Hindlimb muscle (tissue), 1 donor: Measurements from ENCODE around the gene PPP3CB. TPM values are rescaled to one million over a fixed set of nuclear protein-coding genes. Genes with fewer than 3 reads are reported as not detected.
A peak's percentile ranks its signal among the peaks of the same experiment; 100 is the strongest.
"Not testable (repeated sequence)": the region's sequence is repeated elsewhere in the genome, so short reads cannot be mapped to it uniquely, and the experiment has no call there.

Experiments used
- DNase-seq: peaks from one replicate; pipeline ENCODE4 v3.0.0-alpha.2; 2013
- polyA plus RNA-seq: library from polyadenylated mRNA; unstranded; fragments of 120-200 nt; gene quantifications from one replicate; pipeline ENCODE4 v1.2.1, GENCODE V29; 2013; ENCODE audit not compliant: insufficient read length

The PPP3CB gene
- polyA plus RNA-seq, 1 donor, result 184 TPM

DNA sequence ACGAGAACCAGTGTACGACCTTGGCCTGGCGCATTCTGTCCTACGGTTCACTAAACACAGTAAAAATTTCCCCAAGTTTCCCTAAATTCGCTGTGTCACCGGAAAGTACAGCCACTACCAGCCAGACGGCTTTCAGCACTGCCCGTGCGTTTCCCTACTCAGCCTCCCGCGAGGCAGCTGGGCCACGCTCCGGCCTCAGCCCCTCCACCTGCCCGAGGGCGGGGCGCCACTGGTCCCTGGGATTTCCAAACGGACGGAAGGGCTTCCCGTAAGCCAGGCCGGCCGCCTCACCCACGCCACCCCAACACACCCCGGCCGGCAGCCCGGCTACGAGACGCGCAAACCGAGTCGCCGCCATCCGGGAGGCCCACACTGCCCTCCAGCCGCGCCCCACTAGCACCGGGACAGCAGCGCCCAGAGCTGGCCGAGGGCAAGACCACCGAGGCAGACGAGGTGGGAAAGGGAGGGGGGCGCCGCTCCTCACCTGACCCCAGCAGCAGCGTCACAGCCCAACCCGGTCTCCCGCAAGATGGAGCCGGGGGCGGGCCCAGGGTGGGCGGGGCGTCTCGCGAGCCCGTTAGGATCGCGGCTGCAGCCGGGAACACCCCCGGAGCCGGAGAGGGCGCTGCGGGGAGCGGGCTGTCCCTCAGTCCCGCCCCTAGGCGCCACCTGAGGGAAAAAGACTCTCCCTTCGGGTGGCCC is 82.1 kb downstream of the PPP3CB start, which contains the start of gene ANXA7:
Gene ANXA7, minus strand, starts transcription at position 531 of the 702 bp plus-strand sequence. CDS start 13,202 bp downstream, outside the sequence.
- DNase-seq, result peak; percentile 92

DNA sequence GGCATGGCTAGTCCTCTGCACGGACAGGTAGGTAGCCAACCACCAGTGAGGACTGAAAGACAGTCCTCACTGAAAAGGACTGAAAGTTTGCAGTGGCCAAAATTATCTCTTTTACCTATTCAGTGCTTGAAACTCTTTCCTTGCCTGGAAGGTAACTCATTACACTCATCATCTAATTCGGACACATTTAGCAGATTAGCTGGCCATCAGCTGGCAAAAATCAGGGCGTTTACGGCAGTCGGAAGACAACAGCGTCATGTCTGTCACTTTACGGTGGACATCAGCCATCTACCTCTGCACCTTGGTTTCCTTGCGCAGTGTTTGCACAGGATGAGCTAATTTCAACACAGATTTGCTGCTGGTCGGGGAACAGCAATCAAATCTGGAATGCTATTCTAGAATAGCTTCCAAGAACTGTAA is 82.7 kb downstream of the PPP3CB start:
- DNase-seq, result no peak

DNA sequence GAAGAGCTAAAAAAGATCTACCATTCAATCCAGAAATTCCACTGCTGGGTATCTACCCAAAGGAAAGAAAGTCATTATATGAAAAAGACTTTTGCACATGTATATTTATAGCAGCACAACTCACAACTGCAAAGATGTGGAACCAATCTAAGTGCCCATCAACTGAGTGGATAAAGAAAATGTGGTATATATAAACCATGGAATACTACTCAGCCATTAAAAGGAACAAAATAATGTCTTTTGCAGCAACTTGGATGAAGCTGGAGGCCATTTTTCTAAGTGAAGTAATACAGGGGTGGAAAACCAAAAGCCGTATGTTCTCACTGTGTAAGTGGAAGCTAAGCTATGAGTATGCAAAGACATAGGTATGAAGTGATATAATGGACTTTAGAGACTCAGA is 84.9 kb downstream of the PPP3CB start:
- DNase-seq, result no peak

DNA sequence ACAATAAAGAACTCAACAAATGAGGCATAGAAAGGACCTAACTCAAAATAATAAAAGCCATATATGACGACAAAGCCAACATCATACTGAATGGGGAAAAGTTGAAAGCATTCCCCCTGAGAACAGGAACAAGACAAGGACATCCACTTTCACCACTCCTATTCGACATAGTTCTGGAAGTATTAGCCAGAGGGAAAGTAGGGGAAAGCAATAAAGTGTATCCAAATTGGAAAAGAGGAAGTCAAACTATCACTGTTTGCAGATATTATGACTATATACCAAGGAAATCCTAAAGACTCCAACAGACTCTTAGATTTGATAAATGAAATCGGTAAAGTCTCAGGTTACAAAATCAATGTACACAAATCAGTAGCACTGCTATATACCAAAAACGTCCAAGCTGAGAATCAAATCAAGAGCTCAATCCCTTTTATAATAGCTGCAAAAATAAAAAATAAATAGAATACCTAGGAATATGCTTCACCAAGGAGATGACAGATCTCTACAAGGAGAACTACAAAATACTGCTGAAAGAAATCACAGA is 86.8 kb downstream of the PPP3CB start:
- no peak for DNase-seq

DNA sequence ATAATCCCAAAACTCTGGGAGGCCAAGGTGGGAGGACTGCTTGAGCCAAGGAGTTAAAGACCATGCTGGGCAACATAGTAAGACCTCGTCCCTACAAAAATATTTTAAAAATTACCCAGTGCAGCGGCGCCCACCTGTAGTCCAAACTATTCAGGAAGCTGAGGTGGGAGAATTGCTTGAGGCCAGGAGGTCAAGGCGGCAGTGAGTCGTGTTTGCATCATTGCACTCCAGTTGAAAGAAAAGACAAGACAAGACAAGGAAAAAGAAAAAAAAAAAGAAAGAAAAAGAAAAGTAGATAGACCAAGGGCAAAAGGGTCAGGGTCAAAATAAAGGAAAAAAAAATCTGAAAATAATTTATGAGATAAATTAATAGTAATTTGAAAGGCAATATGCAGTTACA is 87.8 kb downstream of the PPP3CB start:
- DNase-seq, result no peak

DNA sequence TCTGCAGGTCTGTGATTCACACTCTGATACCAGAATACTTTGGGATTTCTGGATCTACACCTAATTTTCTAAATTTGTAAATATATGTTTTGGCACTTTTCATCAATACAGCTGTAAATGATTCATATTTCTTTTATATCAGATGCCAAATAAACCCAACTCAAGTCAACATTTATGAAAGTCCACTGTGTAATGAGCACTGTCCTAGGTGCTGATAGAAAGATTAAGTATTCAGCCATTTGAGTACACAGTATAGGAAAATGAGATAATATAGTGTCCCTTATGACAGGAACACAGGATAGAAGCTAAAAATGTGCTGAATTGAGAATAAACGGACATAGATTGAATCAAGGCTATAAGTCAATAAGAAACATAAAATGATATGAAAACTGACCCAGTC is 88.3 kb downstream of the PPP3CB start:
- DNase-seq, result no peak

DNA sequence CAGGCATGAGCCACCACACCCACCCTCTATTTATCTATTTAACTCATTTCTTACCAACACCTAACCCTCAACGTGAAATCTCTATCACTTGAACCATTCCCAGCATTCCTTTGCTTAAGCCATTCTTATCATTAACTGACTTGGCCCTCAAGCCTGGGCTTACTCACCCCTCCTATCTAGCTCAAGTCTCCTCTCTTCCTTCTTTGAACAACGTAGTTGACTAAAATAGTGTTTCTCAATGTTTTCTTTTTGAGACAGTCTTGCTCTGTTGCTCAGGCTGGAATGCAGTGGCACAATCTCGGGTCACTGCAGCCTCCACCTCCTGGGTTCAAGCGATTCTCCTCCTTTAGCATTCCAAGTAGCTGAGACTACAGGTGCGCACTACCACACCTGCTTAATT is 89.0 kb downstream of the PPP3CB start:
- DNase-seq, result no peak

DNA sequence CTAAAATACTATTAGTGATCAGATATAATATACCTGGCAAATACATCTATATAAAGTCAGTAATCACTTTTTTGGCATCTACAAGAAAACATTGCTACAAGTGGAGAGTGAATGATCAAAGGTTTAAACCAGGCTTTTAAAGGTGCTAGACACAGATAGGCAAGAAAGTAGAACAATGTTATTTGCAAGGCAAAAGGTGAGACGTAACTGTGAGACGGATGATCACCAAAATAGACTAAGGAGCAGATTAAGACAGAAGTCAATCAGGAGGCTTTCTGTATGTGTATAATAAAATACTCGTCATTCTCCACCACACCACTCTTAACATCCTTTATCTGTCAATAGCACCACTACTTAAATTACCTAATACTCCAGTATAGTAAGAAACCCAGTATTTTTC is 90.3 kb downstream of the PPP3CB start:
- no peak for DNase-seq

DNA sequence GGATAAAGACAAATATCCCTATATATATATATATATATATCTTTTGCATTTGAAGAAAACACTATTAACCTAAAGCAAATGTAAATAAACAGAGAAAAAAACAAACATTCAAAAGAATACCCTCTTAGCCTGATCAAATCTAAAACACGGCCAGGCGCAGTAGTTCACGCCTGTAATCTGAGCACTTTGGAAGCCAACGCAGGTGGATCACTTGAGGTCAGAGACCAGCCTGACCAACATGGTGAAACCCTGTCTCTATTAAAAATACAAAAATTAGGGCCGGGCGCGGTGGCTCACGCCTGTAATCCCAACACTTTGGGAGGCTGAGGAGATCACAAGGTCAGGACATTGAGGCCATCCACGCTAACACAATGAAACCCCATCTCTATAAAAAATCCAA is 91.1 kb downstream of the PPP3CB start:
- no peak for DNase-seq

DNA sequence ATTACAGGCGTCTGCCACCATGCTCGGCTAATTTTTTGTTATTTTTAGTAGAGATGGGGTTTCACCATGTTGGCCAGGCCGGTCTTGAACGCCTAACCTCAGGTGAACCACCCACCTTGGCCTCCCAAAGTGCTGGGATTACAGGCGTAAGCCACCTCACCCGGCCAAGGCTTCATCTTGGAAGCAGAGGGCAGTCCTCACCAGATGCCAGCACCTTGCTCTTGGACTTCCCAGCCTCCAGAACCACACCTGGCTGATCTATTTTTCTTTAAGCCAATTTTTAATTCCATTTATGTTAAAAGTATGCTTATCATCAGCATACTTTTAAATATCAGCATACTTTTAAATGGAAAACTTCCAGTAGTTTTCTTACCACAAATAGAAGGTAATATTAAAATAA is 94.2 kb downstream of the PPP3CB start:
- no peak for DNase-seq

DNA sequence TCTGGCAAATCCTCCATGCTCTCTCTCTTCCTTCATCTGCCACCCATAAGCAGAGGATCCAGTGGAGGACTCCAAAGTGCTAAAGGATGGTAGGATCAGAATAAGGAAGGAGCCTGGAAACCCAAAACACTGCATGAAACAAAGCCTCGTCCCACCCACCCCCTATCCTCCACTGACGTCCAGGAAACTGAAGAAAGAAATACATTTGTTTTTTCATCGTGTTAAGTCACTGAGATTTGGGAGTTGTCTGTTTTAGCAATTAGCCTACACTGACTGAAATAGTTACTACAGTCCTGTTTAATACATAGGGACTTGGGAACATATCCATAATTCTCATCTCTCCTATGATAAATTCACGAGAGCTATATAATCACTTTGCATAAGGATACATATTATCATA is 96.8 kb downstream of the PPP3CB start:
- peak; percentile 13 for DNase-seq

DNA sequence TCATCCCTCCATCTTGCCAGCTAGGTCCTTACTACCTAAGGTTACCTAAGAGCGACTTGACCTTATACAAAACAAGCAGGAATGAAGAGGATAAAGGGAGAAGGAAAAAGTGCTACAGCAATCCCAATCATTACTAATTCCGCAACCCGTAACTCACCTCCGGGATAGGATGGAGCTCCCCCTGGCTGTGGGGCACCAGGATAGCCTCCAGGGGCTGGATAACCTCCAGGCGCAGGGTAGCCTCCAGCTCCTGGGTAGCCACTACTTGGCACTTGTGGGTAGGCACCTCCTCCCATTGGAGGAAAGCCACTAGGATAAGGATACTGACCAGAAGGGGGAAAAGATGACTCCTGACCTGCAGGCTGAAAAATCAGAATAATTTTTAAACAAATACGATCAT is 97.8 kb downstream of the PPP3CB start:
- DNase-seq, result no peak

DNA sequence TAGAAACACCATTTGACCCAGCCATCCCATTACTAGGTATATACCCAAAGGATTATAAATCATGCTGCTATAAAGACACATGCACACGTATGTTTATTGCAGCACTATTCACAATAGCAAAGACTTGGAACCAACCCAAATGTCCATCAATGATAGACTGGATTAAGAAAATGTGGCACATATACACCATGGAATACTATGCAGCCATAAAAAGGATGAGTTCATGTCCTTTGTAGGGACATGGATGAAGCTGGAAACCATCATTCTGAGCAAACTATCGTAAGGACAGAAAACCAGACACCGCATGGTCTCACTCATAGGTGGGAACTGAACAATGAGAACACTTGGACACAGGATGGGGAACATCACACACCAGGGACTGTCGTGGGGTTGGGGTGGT is 101.5 kb downstream of the PPP3CB start:
- DNase-seq, result not testable (repeated sequence)

DNA sequence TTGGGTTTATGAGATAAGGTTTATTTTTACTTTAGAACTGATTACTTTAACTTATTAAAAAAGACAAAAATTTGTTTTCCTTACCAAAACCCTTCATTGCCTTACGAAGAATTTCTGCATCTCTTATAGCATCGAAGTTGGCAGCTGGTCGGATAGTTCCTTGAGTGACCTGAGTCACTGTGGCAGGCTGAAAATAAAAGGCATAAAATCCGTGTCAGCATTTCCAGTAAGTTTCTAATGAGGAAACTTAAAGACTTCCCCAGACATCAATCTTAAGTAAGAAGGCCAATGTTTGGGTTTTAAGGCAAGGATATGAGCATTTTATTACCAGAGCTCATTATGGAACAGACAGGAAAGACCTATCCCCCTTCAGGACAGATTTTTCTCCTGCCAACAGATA is 107.6 kb downstream of the PPP3CB start:
- DNase-seq, result no peak

DNA sequence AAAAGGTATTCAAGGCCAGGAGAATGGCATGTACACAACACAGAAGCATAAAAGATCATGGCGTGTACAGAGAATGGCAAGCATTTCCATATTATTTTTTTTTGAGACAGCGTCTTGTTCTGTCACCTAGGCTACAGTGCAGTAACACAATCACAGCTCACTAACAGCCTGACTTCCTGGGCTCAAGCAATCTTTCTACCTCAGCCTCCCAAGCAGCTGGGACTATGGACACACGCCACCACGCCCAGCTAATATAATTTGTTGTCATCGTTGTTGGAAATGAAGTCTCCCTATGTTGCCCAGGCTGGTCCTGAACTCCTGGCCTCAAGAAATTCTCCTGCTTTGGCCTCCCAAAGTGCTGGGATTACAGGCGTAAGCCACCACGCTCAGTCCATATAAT is 109.2 kb downstream of the PPP3CB start:
- DNase-seq, result no peak

Other genes with a start within 250 kb of the PPP3CB start
- 19.6 TPM for gene DNAJC9, start 248.8 kb downstream of the PPP3CB start, polyA plus RNA-seq
- 71.7 TPM for gene MRPS16, start 243.4 kb downstream of the PPP3CB start, polyA plus RNA-seq
- gene CFAP70, start 137.2 kb downstream of the PPP3CB start, polyA plus RNA-seq, result 1.9 TPM
- 59.1 TPM for gene ANXA7, start 82.0 kb downstream of the PPP3CB start, polyA plus RNA-seq
- gene MSS51, start 62.5 kb downstream of the PPP3CB start, polyA plus RNA-seq, result 47.4 TPM
- gene USP54, start 95.3 kb upstream of the PPP3CB start, polyA plus RNA-seq, result 19.6 TPM
- gene MYOZ1, start 145.4 kb upstream of the PPP3CB start, polyA plus RNA-seq, result 768 TPM
- gene SYNPO2L, start 160.0 kb upstream of the PPP3CB start, polyA plus RNA-seq, result 263 TPM
- gene AGAP5, start 202.1 kb upstream of the PPP3CB start, polyA plus RNA-seq, result 14.6 TPM
- gene SEC24C, start 248.3 kb upstream of the PPP3CB start, polyA plus RNA-seq, result 50.5 TPM